ENCODE data around the gene TNFAIP8L3.
"Not testable (repeated sequence)": the region's sequence is repeated elsewhere in the genome, so short reads cannot be mapped to it uniquely, and the experiment has no call there.

The TNFAIP8L3 gene

GRCh38 chr15:51051776-51052175, 42.9 kb downstream of the TNFAIP8L3 start:
- peak; percentile 3 for DNase-seq

- DNase-seq, result no peak
Observed at GRCh38 chr15:51049081-51049480, 45.6 kb downstream of the TNFAIP8L3 start.

GRCh38 chr15:51048308-51048707, 46.4 kb downstream of the TNFAIP8L3 start:
- DNase-seq, result no peak

GRCh38 chr15:51046799-51047449, 47.8 kb downstream of the TNFAIP8L3 start:
- no peak for DNase-seq

GRCh38 chr15:51046016-51046415, 48.7 kb downstream of the TNFAIP8L3 start:
- DNase-seq, result no peak

GRCh38 chr15:51044037-51044727, 50.5 kb downstream of the TNFAIP8L3 start:
- no peak for DNase-seq

- DNase-seq, result no peak
Observed at GRCh38 chr15:51038974-51039319, 55.8 kb downstream of the TNFAIP8L3 start.

- DNase-seq, result no peak
Observed at GRCh38 chr15:51038162-51038973, 56.3 kb downstream of the TNFAIP8L3 start.

GRCh38 chr15:51037474-51037873, 57.2 kb downstream of the TNFAIP8L3 start:
- DNase-seq, result not testable (repeated sequence)

GRCh38 chr15:51030649-51031316, 63.9 kb downstream of the TNFAIP8L3 start:
- DNase-seq, result no peak

GRCh38 chr15:51025454-51025846, 69.3 kb downstream of the TNFAIP8L3 start:
- no peak for DNase-seq

- DNase-seq, result no peak
Observed at GRCh38 chr15:51024735-51025453, 69.8 kb downstream of the TNFAIP8L3 start.

GRCh38 chr15:51023499-51023898, 71.2 kb downstream of the TNFAIP8L3 start:
- DNase-seq, result no peak

GRCh38 chr15:51022206-51022605, 72.5 kb downstream of the TNFAIP8L3 start:
- DNase-seq, result no peak

GRCh38 chr15:51016615-51017014, 78.1 kb downstream of the TNFAIP8L3 start:
- no peak for DNase-seq

GRCh38 chr15:51011212-51011611, 83.5 kb downstream of the TNFAIP8L3 start:
- DNase-seq, result no peak

GRCh38 chr15:51007131-51007666, 87.5 kb downstream of the TNFAIP8L3 start:
- DNase-seq, result no peak
